Mucosa of descending colon (tissue), 3 donors: Measurements from ENCODE around the gene KCP. TPM values are rescaled to one million over a fixed set of nuclear protein-coding genes. Genes with fewer than 3 reads are reported as not detected.
A peak's percentile ranks its signal among the peaks of the same experiment; 100 is the strongest.

Experiments used
- ATAC-seq: fragments of 200-7000 bp; cut with Tn5 transposase; one replicate; pipeline ENCODE4 v1.9.1; 2020; ENCODE audit warnings: mild to moderate bottlenecking, moderate library complexity
- DNase-seq, 3 donors: peaks; one replicate each; pipeline ENCODE4 v3.0.0-alpha.2; 2020
- H3K36me3 ChIP-seq: fragments of 200-600 bp; one replicate; pipeline ENCODE4 v1.8.0; 2021; ENCODE audit warnings: low read depth, mild to moderate bottlenecking
- H3K4me1 ChIP-seq: fragments of 200-600 bp; one replicate; pipeline ENCODE4 v1.8.0; 2021; ENCODE audit warnings: low read depth, mild to moderate bottlenecking
- H3K4me3 ChIP-seq: fragments of 200-600 bp; one replicate; pipeline ENCODE4 v1.8.0; 2021; ENCODE audit warnings: mild to moderate bottlenecking
- H3K9me3 ChIP-seq: fragments of 200-600 bp; one replicate; pipeline ENCODE4 v1.8.0; 2021; ENCODE audit warnings: mild to moderate bottlenecking
- CTCF ChIP-seq: fragments of 200-600 bp; IDR thresholded peaks from one replicate; pipeline ENCODE4 v1.8.0; 2022; ENCODE audit warnings: antibody characterized with exemption, mild to moderate bottlenecking
- intact Hi-C, 2 donors: fragments of 100-400 bp; cut with DNase I in 1 of 2; cut with micrococcal nuclease in 1 of 2; formaldehyde crosslinking; loops; one replicate each; pipeline versions ENCODE4 v1.11.0 to v1.11.1; 2022; cut with DNase I, micrococcal nuclease
- total RNA-seq, 3 donors: library from RNA; stranded (reverse); fragmentation: NEBNext Ultra II Directional in 2 of 3; extraction: Animal tissue kit (Norgen Biotek cat#: 25700) in 2 of 3; gene quantifications; one replicate each; pipeline versions ENCODE4 v1.2.1 to v1.2.4, GENCODE V29; 2021 to 2023
- donor health status: DM: no; HTN: no; CAD: no; lungs with moderate emphysema.
- donor health status: DM: no; HTN: no; CAD: no.
- donor health status: DM: no; HTN: yes; CAD: no.

The KCP gene
- total RNA-seq, 3 donors from 2014 or later, result 0.47 to 1.7 (median 1.4) TPM

GRCh38 chr7:128912281-128912680 lies 1.8 kb upstream of the KCP start:
- Histone ChIP-seq H3K9me3 (no peaks in the 10 kb centered on the region), H3K4me3 (no peak overlapping the region), H3K4me1 (peaks cover 9% of the 10 kb centered on the region), H3K36me3 (no peaks in the 10 kb centered on the region)
- DNase-seq, result no peak
- intact Hi-C loops, result no loop called here
- TF ChIP-seq CTCF, result no peak
- ATAC-seq, result peak; percentile 4

- intact Hi-C loops, result no loop called here
- no peak for TF ChIP-seq CTCF
- ATAC-seq (peak; percentile 86), DNase-seq (peak; percentile 61 to 77 (median 69))
- Histone ChIP-seq H3K4me3 (no peak overlapping the region), H3K9me3 (no peaks in the 10 kb centered on the region), H3K36me3 (no peaks in the 10 kb centered on the region), H3K4me1 (peaks cover 9% of the 10 kb centered on the region)
These were observed 1.0 kb upstream of the KCP start for GRCh38 chr7:128911423-128912031.

GRCh38 chr7:128909625-128910568 lies 612 bp downstream of the KCP start:
- no peak overlapping the region for H3K4me3 ChIP-seq
- no peak for ATAC-seq
- intact Hi-C loops, result loop anchor here in 1 of 2 donors (10.0 kb wide), 1 partner anchor 185 kb away; no protein-coding TSS in a partner anchor
- peaks cover 7% of the 10 kb centered on the region for H3K4me1 ChIP-seq
- TF ChIP-seq CTCF, result no peak
- no peaks in the 10 kb centered on the region for H3K36me3 ChIP-seq
- no peaks in the 10 kb centered on the region for H3K9me3 ChIP-seq
- DNase-seq, result no peak

- H3K9me3 ChIP-seq, result no peaks in the 10 kb centered on the region
- TF ChIP-seq CTCF, result no peak
- intact Hi-C loops, result loop anchor here in 1 of 2 donors (10.0 kb wide), 1 partner anchor 186 kb away; no protein-coding TSS in a partner anchor
- DNase-seq (no peak), ATAC-seq (no peak)
- no peak overlapping the region for H3K4me3 ChIP-seq
- peaks cover 7% of the 10 kb centered on the region for H3K4me1 ChIP-seq
- no peaks in the 10 kb centered on the region for H3K36me3 ChIP-seq
These were observed 1.5 kb downstream of the KCP start for GRCh38 chr7:128908750-128909624.
